ENCODE measurements around the gene ABTB2. TPM values are rescaled to one million over a fixed set of nuclear protein-coding genes. Genes with fewer than 3 reads are reported as not detected.

ABTB2 gene
- total and polyA plus RNA-seq, 2 of the 8 experiments (the other 6 are each of a cell fraction or from before 2014, with no cell fraction given): 7.7 to 10.2 TPM

- Histone ChIP-seq H3K79me2 (ENCODE audit: control insufficient read depth in 1 of 2, insufficient read depth in 2 of 2, low read length in 2 of 2) (no peaks in the 10 kb centered on the region), H3K4me2 (ENCODE audit: insufficient read depth in 1 of 2, low read depth in 2 of 2, low read length in 2 of 2) (no peak overlapping the region), H3K27ac (ENCODE audit: low read depth, low read length) (no peak overlapping the region), H2BK20ac (ENCODE audit: low read length) (no peak overlapping the region), H4K20me1 (replicated peaks in 1 of 2; ENCODE audit: control insufficient read depth in 1 of 2, insufficient read depth in 2 of 2, low read length in 2 of 2) (no peaks in the 10 kb centered on the region), H3K4ac (replicated peaks; ENCODE audit: insufficient read length, low read depth, low read length) (no peak overlapping the region), H3K9ac (replicated peaks in 1 of 4; ENCODE audit: extremely low read depth in 1 of 4, low read depth in 3 of 4, low read length in 3 of 4) (no peak overlapping the region), H3K4me1 (replicated peaks in 1 of 4; ENCODE audit: control insufficient read depth in 3 of 4, insufficient read depth in 4 of 4, low read length in 3 of 4) (peaks cover 2 to 13% (median 8%) of the 10 kb centered on the region in 4 experiments; a peak in 6 of 7 replicates), H4K8ac (ENCODE audit: extremely low read depth, insufficient read depth, low read length) (no peak overlapping the region), H2BK120ac (replicated peaks; ENCODE audit: low read depth, low read length) (no peak overlapping the region), H2BK12ac (ENCODE audit: low read depth, low read length) (no peak overlapping the region), H3K23me2 (ENCODE audit: low read depth, low read length) (no peaks in the 10 kb centered on the region), H3K23ac (ENCODE audit: insufficient read length) (no peak overlapping the region), H3K27me3 (replicated peaks in 1 of 4; ENCODE audit: control insufficient read depth in 3 of 4, extremely low read depth in 1 of 4, insufficient read depth in 3 of 4, low read length in 3 of 4) (no peaks in the 10 kb centered on the region), H3K18ac (ENCODE audit: extremely low read depth, low read length) (no peak overlapping the region), H3K56ac (replicated peaks; ENCODE audit: insufficient read length, low read depth, low read length) (no peak overlapping the region), H2BK15ac (ENCODE audit: low read length) (no peak overlapping the region), H3K79me1 (ENCODE audit: low read depth, low read length) (no peaks in the 10 kb centered on the region), H3K36me3 (ENCODE audit: control insufficient read depth in 2 of 4, insufficient read depth in 4 of 4, low read length in 3 of 4) (no peaks in the 10 kb centered on the region), H2BK5ac (ENCODE audit: low read depth, low read length) (no peak overlapping the region), H2AK5ac (ENCODE audit: low read depth, low read length) (no peak overlapping the region), H4K5ac (ENCODE audit: insufficient read length, low read depth, low read length) (no peak overlapping the region), H4K91ac (replicated peaks; ENCODE audit: insufficient read length, low read length) (no peak overlapping the region), H3K9me3 (ENCODE audit: insufficient read depth in 2 of 2, low read depth in 1 of 2, low read length in 1 of 2) (no peaks in the 10 kb centered on the region), H3K4me3 (ENCODE audit: extremely low read depth in 1 of 4, insufficient read depth in 2 of 4, low read depth in 3 of 4, low read length in 4 of 4) (no peak overlapping the region), H3K14ac (ENCODE audit: insufficient read length) (no peak overlapping the region), H2AFZ (ENCODE audit: low read length) (no peak overlapping the region)
- ChIA-PET CTCF (ENCODE audit: partially characterized antibody) (interaction anchor here (0.6 to 1.8 kb wide), 4 partner anchors 9 to 60 kb away, joined by 3 to 5 read pairs (median 4); no protein-coding TSS in a partner anchor), POLR2A (ENCODE audit: partially characterized antibody) (interaction anchor here (0.9 kb wide), 1 partner anchor 15 kb away, joined by 3 read pairs; no protein-coding TSS in a partner anchor)
- DNase-seq (ENCODE audit: low read depth in 1 of 2, low spot score in 2 of 2): no peak
- FAIRE-seq: no peak
- TF ChIP-seq MAX (IDR thresholded peaks at IDR 0.05) (no peak), CEBPB (IDR thresholded peaks at IDR 0.05; ENCODE audit: low read depth, low read length) (peak; percentile 62)
Measured at GRCh38 chr11:34222030-34222429, 135.8 kb downstream of the ABTB2 start.
